MG63 (cell line): ENCODE results near the gene VIM. TPM values are rescaled to one million over a fixed set of nuclear protein-coding genes. Genes with fewer than 3 reads are reported as not detected.
"Not testable (repeated sequence)": the region's sequence is repeated elsewhere in the genome, so short reads cannot be mapped to it uniquely, and the experiment has no call there.

Experiments
- DNase-seq: peaks from one replicate; pipeline ENCODE4 v3.0.0-alpha.2; 2020
- H3K27me3 ChIP-seq: fragments of 250-450 bp; sonication (Bioruptor Pico); 2 replicates; pipeline ENCODE4 v1.5.1; 2020; ENCODE audit warnings: mild to moderate bottlenecking, moderate library complexity
- H3K36me3 ChIP-seq: fragments of 250-450 bp; sonication (Bioruptor Pico); 2 replicates; pipeline ENCODE4 v1.5.1; 2020; ENCODE audit warnings: mild to moderate bottlenecking, moderate library complexity
- H3K4me3 ChIP-seq: fragments of 250-450 bp; sonication (Bioruptor Pico); 2 replicates; pipeline ENCODE4 v1.5.1; 2020; ENCODE audit warnings: mild to moderate bottlenecking, moderate library complexity
- H3K9me3 ChIP-seq: fragments of 250-450 bp; sonication (Bioruptor Pico); 2 replicates; pipeline ENCODE4 v1.5.1; 2020; ENCODE audit warnings: mild to moderate bottlenecking, moderate library complexity
- total RNA-seq: library from RNA; depleted of rRNA; stranded (reverse); fragments of >200 nt; shearing (Covaris generic); gene quantifications from 2 replicates; pipeline ENCODE4 v1.2.3, GENCODE V29; 2014; ENCODE audit warnings: low replicate concordance; rRNA removed

The VIM gene
- total RNA-seq, 1 experiment from 2014 or later: 6,535 TPM

- Histone ChIP-seq H3K36me3 (no peaks in the 10 kb centered on the region), H3K9me3 (peaks cover 18% of the 10 kb centered on the region), H3K27me3 (no peaks in the 10 kb centered on the region), H3K4me3 (no peak overlapping the region)
- no peak for DNase-seq
Measured at GRCh38 chr10:17262502-17262901, 34.5 kb downstream of the VIM start.

GRCh38 chr10:17263580-17263979, 35.5 kb downstream of the VIM start:
- DNase-seq: no peak
- Histone ChIP-seq H3K9me3 (peaks cover 18% of the 10 kb centered on the region), H3K27me3 (0 out of 2 replicates have a peak, but pooled peaks cover 2% of the 10 kb centered on the region), H3K36me3 (no peaks in the 10 kb centered on the region), H3K4me3 (no peak overlapping the region)

- DNase-seq: no peak
- Histone ChIP-seq H3K4me3 (no peak overlapping the region), H3K36me3 (no peaks in the 10 kb centered on the region), H3K9me3 (peaks cover 18% of the 10 kb centered on the region), H3K27me3 (0 out of 2 replicates have a peak, but pooled peaks cover 3% of the 10 kb centered on the region)
Measured at GRCh38 chr10:17265468-17265867, 37.4 kb downstream of the VIM start.

GRCh38 chr10:17266549-17266948, 38.5 kb downstream of the VIM start:
- DNase-seq, H3K36me3 ChIP-seq, H3K4me3 ChIP-seq, H3K27me3 ChIP-seq: not testable (repeated sequence)
- H3K9me3 ChIP-seq: peaks cover 15% of the 10 kb centered on the region

GRCh38 chr10:17272648-17273047, 44.6 kb downstream of the VIM start:
- Histone ChIP-seq H3K27me3 (0 out of 2 replicates have a peak, but pooled peaks cover 3% of the 10 kb centered on the region), H3K36me3 (no peaks in the 10 kb centered on the region), H3K9me3 (no peaks in the 10 kb centered on the region), H3K4me3 (no peak overlapping the region)
- no peak for DNase-seq

GRCh38 chr10:17273403-17273802, 45.4 kb downstream of the VIM start:
- peak; percentile 9 for DNase-seq
- Histone ChIP-seq H3K9me3 (no peaks in the 10 kb centered on the region), H3K4me3 (no peak overlapping the region), H3K27me3 (0 out of 2 replicates have a peak, but pooled peaks cover 2% of the 10 kb centered on the region), H3K36me3 (no peaks in the 10 kb centered on the region)

- H3K36me3 ChIP-seq: no peaks in the 10 kb centered on the region
Measured at GRCh38 chr10:17276756-17277424, 48.8 kb downstream of the VIM start.

GRCh38 chr10:17278607-17279240, 50.7 kb downstream of the VIM start:
- no peak for DNase-seq
- Histone ChIP-seq H3K27me3 (no peaks in the 10 kb centered on the region), H3K9me3 (peaks cover 8% of the 10 kb centered on the region; the same call in 1 of the 2 replicates), H3K4me3 (no peak overlapping the region), H3K36me3 (no peaks in the 10 kb centered on the region)

More at GRCh38 chr10:17276756-17277424, 48.8 kb downstream of the VIM start:
- Histone ChIP-seq H3K4me3 (no peak overlapping the region), H3K27me3 (no peaks in the 10 kb centered on the region), H3K9me3 (0 out of 2 replicates have a peak, but pooled peaks cover 6% of the 10 kb centered on the region)
- no peak for DNase-seq

- H3K9me3 ChIP-seq: peaks cover 8% of the 10 kb centered on the region; the same call in 1 of the 2 replicates
- no peak for DNase-seq
- H3K27me3 ChIP-seq: peaks cover 2% of the 10 kb centered on the region; the same call in 1 of the 2 replicates
- H3K36me3 ChIP-seq: no peaks in the 10 kb centered on the region
- H3K4me3 ChIP-seq: no peak overlapping the region
Measured at GRCh38 chr10:17282311-17282710, 54.3 kb downstream of the VIM start.

- H3K4me3 ChIP-seq: no peak overlapping the region
- peaks cover 2% of the 10 kb centered on the region; the same call in 1 of the 2 replicates for H3K9me3 ChIP-seq
- DNase-seq: no peak
- H3K36me3 ChIP-seq: no peaks in the 10 kb centered on the region
- peaks cover 10% of the 10 kb centered on the region for H3K27me3 ChIP-seq
Measured at GRCh38 chr10:17286562-17287550, 58.8 kb downstream of the VIM start.

Other genes starting within 250 kb of the VIM start
- 0.10 and 8.9 TPM in 2 replicates for gene CUBN, start 98.4 kb upstream of the VIM start, total RNA-seq
- 3.3 and 13.1 TPM in 2 replicates for gene TRDMT1, start 26.6 kb upstream of the VIM start, total RNA-seq
- not detected in 2 replicates for gene ST8SIA6, start 226.4 kb downstream of the VIM start, total RNA-seq